Uterus (tissue), 2 donors: ENCODE data around the gene TRIM45.

Experiments
- POLR2A ChIP-seq, 2 donors: fragments of 450-650 bp; IDR thresholded peaks; one replicate each; pipeline ENCODE4 v1.6.1; 2016; ENCODE audit warnings: antibody characterized with exemption in 2 of 2, mild to moderate bottlenecking in 1 of 2, moderate library complexity in 1 of 2
- TF ChIP-seq, protein P1 (sequence below), 4 experiments: fragments of 200-600 bp in 2 of 4; fragments of 450-650 bp in 2 of 4; sonication (generic) in 2 of 4; IDR thresholded peaks; one replicate each; pipeline ENCODE4 v1.5.1; 2016 to 2019; ENCODE audit warnings: antibody characterized with exemption in 4 of 4, mild to moderate bottlenecking in 2 of 4, moderate library complexity in 1 of 4

GRCh38 chr1:117097443-117097842, 24.1 kb downstream of the TRIM45 start:
- TF ChIP-seq, protein P1, sequence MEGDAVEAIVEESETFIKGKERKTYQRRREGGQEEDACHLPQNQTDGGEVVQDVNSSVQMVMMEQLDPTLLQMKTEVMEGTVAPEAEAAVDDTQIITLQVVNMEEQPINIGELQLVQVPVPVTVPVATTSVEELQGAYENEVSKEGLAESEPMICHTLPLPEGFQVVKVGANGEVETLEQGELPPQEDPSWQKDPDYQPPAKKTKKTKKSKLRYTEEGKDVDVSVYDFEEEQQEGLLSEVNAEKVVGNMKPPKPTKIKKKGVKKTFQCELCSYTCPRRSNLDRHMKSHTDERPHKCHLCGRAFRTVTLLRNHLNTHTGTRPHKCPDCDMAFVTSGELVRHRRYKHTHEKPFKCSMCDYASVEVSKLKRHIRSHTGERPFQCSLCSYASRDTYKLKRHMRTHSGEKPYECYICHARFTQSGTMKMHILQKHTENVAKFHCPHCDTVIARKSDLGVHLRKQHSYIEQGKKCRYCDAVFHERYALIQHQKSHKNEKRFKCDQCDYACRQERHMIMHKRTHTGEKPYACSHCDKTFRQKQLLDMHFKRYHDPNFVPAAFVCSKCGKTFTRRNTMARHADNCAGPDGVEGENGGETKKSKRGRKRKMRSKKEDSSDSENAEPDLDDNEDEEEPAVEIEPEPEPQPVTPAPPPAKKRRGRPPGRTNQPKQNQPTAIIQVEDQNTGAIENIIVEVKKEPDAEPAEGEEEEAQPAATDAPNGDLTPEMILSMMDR (IDR thresholded peaks at IDR 0.05), result no peak
- TF ChIP-seq POLR2A (IDR thresholded peaks at IDR 0.05), result no peak
